B cell (primary cell): ENCODE data around the gene LYZ. TPM values are rescaled to one million over a fixed set of nuclear protein-coding genes. Genes with fewer than 3 reads are reported as not detected.

Source experiments
- ATAC-seq: fragments of 200-7000 bp; cut with Tn5 transposase; one replicate; pipeline ENCODE4 v1.10.0; 2021; ENCODE audit warnings: low read depth, mild to moderate bottlenecking, moderate number of reproducible peaks, moderate library complexity
- CTCF ChIA-PET: fragments of 350-600 bp; sonication (Branson Sonifier 250); formaldehyde crosslinking; loops from one replicate; lab custom pipeline; 2021; ENCODE audit warnings: antibody characterized with exemption, inconsistent platforms; lab: Charles Lee
- POLR2A ChIA-PET: fragments of 350-600 bp; sonication (Branson Sonifier 250); formaldehyde crosslinking; loops from one replicate; lab custom pipeline; 2021; ENCODE audit warnings: antibody characterized with exemption; lab: Charles Lee
- DNase-seq: peaks from one replicate; pipeline ENCODE4 v3.0.0; 2013
- H2AFZ ChIP-seq: 2 replicates; pipeline ENCODE4 v1.6.1; 2012; ENCODE audit warnings: mild to moderate bottlenecking, low read depth, low read length; ENCODE audit not compliant: insufficient read depth, poor library complexity, severe bottlenecking
- H3K27ac ChIP-seq, 2 donors: 1 replicate in 1 of 2; 2 replicates in 1 of 2; pipeline ENCODE4 v1.5.1; 2012 to 2013; ENCODE audit warnings: low read length in 2 of 2, mild to moderate bottlenecking in 2 of 2, moderate library complexity in 1 of 2
- H3K27me3 ChIP-seq, 4 experiments: fragments of 200-600 bp in 1 of 4; sonication (generic) in 1 of 4; replicated peaks in 1 of 4; 1 replicate in 2 of 4; 2 replicates in 2 of 4; pipeline versions ENCODE4 v1.6.1 to v1.7.0; 2013 to 2016; ENCODE audit warnings: low read length in 3 of 4, mild to moderate bottlenecking in 2 of 4, mixed read lengths in 1 of 4, moderate library complexity in 1 of 4; ENCODE audit not compliant: insufficient read depth in 4 of 4, control insufficient read depth in 3 of 4; ENCODE audit errors: control extremely low read depth in 1 of 4
- H3K36me3 ChIP-seq, 2 experiments: replicated peaks in 1 of 2; 1 replicate in 1 of 2; 2 replicates in 1 of 2; pipeline versions ENCODE4 v1.6.1 to v1.7.1; 2013; ENCODE audit warnings: low read length in 1 of 2; ENCODE audit not compliant: insufficient read depth in 2 of 2, control insufficient read depth in 1 of 2; ENCODE audit errors: control extremely low read depth in 1 of 2, extremely low read depth in 1 of 2
- H3K4me1 ChIP-seq, 2 donors: fragments of 200-600 bp in 1 of 2; sonication (generic) in 1 of 2; 1 replicate in 1 of 2; 2 replicates in 1 of 2; pipeline versions ENCODE4 v1.5.1 to v1.6.1; 2013 to 2017; ENCODE audit warnings: low read length in 2 of 2; ENCODE audit not compliant: control insufficient read depth in 2 of 2, insufficient read depth in 2 of 2
- H3K4me2 ChIP-seq: replicated peaks from 2 replicates; pipeline ENCODE3; 2012; ENCODE audit warnings: mild to moderate bottlenecking, low read depth, low read length; ENCODE audit not compliant: poor library complexity, severe bottlenecking
- H3K4me3 ChIP-seq, 5 experiments: fragments of 200-600 bp in 1 of 5; sonication (generic) in 1 of 5; 1 replicate in 3 of 5; 2 replicates in 2 of 5; pipeline versions ENCODE4 v1.5.1 to v1.7.0; 2011 to 2016; ENCODE audit warnings: low read length in 4 of 5, mild to moderate bottlenecking in 4 of 5, low read depth in 2 of 5, control low read depth in 1 of 5, moderate library complexity in 1 of 5; ENCODE audit not compliant: insufficient read depth in 1 of 5; ENCODE audit errors: control extremely low read depth in 1 of 5, extremely low read depth in 1 of 5
- H3K79me2 ChIP-seq: fragments of 200-600 bp; sonication (generic); one replicate; pipeline ENCODE4 v1.6.0; 2016; ENCODE audit warnings: low read length; ENCODE audit not compliant: control insufficient read depth, insufficient read depth
- H3K9ac ChIP-seq: fragments of 200-600 bp; sonication (generic); 2 replicates; pipeline ENCODE4 v1.6.1; 2017; ENCODE audit warnings: mild to moderate bottlenecking, low read length, moderate library complexity
- H3K9me3 ChIP-seq, 3 donors: one replicate each; pipeline versions ENCODE4 v1.6.1 to v1.7.1; 2013; ENCODE audit warnings: low read length in 2 of 3; ENCODE audit not compliant: control insufficient read depth in 2 of 3, insufficient read depth in 1 of 3; ENCODE audit errors: control extremely low read depth in 1 of 3
- H4K20me1 ChIP-seq: 2 replicates; pipeline ENCODE4 v1.6.0; 2012; ENCODE audit warnings: mild to moderate bottlenecking, low read length; ENCODE audit not compliant: insufficient read depth, control insufficient read depth, poor library complexity, severe bottlenecking
- H3K27ac Mint-ChIP-seq: one replicate; pipeline ENCODE4 v1.8.0; 2021; ENCODE audit warnings: mixed read lengths
- H3K27me3 Mint-ChIP-seq: one replicate; pipeline ENCODE4 v1.8.0; 2021; ENCODE audit warnings: mixed read lengths
- H3K4me1 Mint-ChIP-seq: one replicate; pipeline ENCODE4 v1.8.0; 2021; ENCODE audit warnings: mixed read lengths
- H3K4me3 Mint-ChIP-seq: one replicate; pipeline ENCODE4 v1.8.0; 2021; ENCODE audit warnings: mixed read lengths
- H3K9me3 Mint-ChIP-seq: one replicate; pipeline ENCODE4 v1.8.0; 2022; ENCODE audit warnings: mixed read lengths; ENCODE audit not compliant: insufficient read depth
- CTCF ChIP-seq: fragments of 200-600 bp; IDR thresholded peaks from one replicate; pipeline ENCODE4 v1.8.0; 2022; ENCODE audit warnings: antibody characterized with exemption, mild to moderate bottlenecking
- EZH2 ChIP-seq: IDR thresholded peaks from 2 replicates; pipeline ENCODE4 v1.6.1; 2012; ENCODE audit warnings: borderline replicate concordance, low read depth, mild to moderate bottlenecking, moderate library complexity, low read length; ENCODE audit not compliant: insufficient read depth, poor library complexity, severe bottlenecking
- WGBS: methylation state at CpG from one replicate; pipeline ENCODE4 v1.1.5; 2013; ENCODE audit warnings: missing lambda C conversion rate; ENCODE audit not compliant: insufficient coverage; 5-methylcytosine and 5-hydroxymethylcytosine counted together
- intact Hi-C: fragments of 100-400 bp; cut with micrococcal nuclease; formaldehyde crosslinking; loops from one replicate; pipeline ENCODE4 v1.10.0; 2022
- polyA plus RNA-seq: library from polyadenylated mRNA; depleted of rRNA; stranded (reverse); fragments of >200 nt; gene quantifications from 2 replicates; pipeline ENCODE4 v1.2.3, GENCODE V29; 2012
- total RNA-seq, 2 donors: library from RNA; stranded (reverse); fragments of 120-200 nt in 1 of 2; gene quantifications; 1 replicate in 1 of 2; 2 replicates in 1 of 2; pipeline versions ENCODE4 v1.2.3 to v1.2.4, GENCODE V29; 2013 to 2022

The LYZ gene
- total and polyA plus RNA-seq, 2 donors (not counting 1 experiment from before 2014, with no cell fraction given), result 8.5 to 22.7 TPM

- H3K4me1 Mint-ChIP-seq, result no peaks in the 10 kb centered on the region
- WGBS, result no CpG with 5 or more reads among the region's 1 CpG
- H3K4me3 Mint-ChIP-seq, result no peak overlapping the region
- POLR2A ChIA-PET, result no interaction called here
- H3K27me3 Mint-ChIP-seq, result peaks cover 10% of the 10 kb centered on the region
- H3K9ac ChIP-seq, result no peak overlapping the region
- peaks cover 0 to 3% (median 0%) of the 10 kb centered on the region in 4 experiments for H3K27me3 ChIP-seq
- DNase-seq (no peak), ATAC-seq (no peak)
- no peak overlapping the region for H3K27ac Mint-ChIP-seq
- CTCF ChIA-PET, result no interaction called here
- H3K9me3 Mint-ChIP-seq, result peaks cover 9% of the 10 kb centered on the region
- no peaks in the 10 kb centered on the region for H3K36me3 ChIP-seq
- H3K4me2 ChIP-seq, result no peak overlapping the region
- no peak overlapping the region for H3K4me3 ChIP-seq
- H3K79me2 ChIP-seq, result no peaks in the 10 kb centered on the region
- H3K9me3 ChIP-seq, result peaks cover 0 to 2% (median 0%) of the 10 kb centered on the region in 3 donors
- TF ChIP-seq EZH2 (no peak), CTCF (no peak)
- intact Hi-C loops, result no loop called here
- no peak overlapping the region for H2AFZ ChIP-seq
- H3K27ac ChIP-seq, result no peak overlapping the region
- H3K4me1 ChIP-seq, result no peaks in the 10 kb centered on the region
- no peaks in the 10 kb centered on the region for H4K20me1 ChIP-seq
Measured at GRCh38 chr12:69304284-69304683, 43.9 kb upstream of the LYZ start.

GRCh38 chr12:69309461-69309860, 38.7 kb upstream of the LYZ start:
- ATAC-seq, result no peak

More at GRCh38 chr12:69309461-69309860, 38.7 kb upstream of the LYZ start:
- Histone ChIP-seq H3K9ac (no peak overlapping the region), H3K9me3 (peaks cover 0 to 2% (median 0%) of the 10 kb centered on the region in 3 donors), H3K36me3 (no peaks in the 10 kb centered on the region), H3K27ac (no peak overlapping the region), H3K4me3 (no peak overlapping the region), H3K79me2 (no peaks in the 10 kb centered on the region), H2AFZ (no peak overlapping the region), H3K4me1 (no peaks in the 10 kb centered on the region), H3K4me2 (no peak overlapping the region), H3K27me3 (peaks cover 0 to 3% (median 0%) of the 10 kb centered on the region in 4 experiments), H4K20me1 (no peaks in the 10 kb centered on the region)
- Mint-ChIP-seq H3K9me3 (peaks cover 11% of the 10 kb centered on the region), H3K4me3 (no peak overlapping the region), H3K4me1 (no peaks in the 10 kb centered on the region), H3K27ac (no peak overlapping the region), H3K27me3 (peaks cover 8% of the 10 kb centered on the region)
- DNase-seq, result no peak
- TF ChIP-seq EZH2 (no peak), CTCF (no peak)
- ChIA-PET CTCF (no interaction called here), POLR2A (no interaction called here)
- intact Hi-C loops, result no loop called here
- no CpG with 5 or more reads among the region's 3 CpGs for WGBS
